NB4 (cell line): ENCODE measurements around the gene SLC4A2.

Experiments
- POLR2A ChIP-seq: IDR thresholded peaks from 2 replicates; pipeline ENCODE4 v1.6.1; 2011; ENCODE audit warnings: mild to moderate bottlenecking; ENCODE audit not compliant: insufficient read length; ENCODE audit errors: extremely low read depth
- TF ChIP-seq, protein P1 (sequence below): IDR thresholded peaks from one replicate; pipeline ENCODE4 v1.5.1; 2012; ENCODE audit warnings: low read depth, low read length
- TF ChIP-seq, protein P2 (sequence below): IDR thresholded peaks from 2 replicates; pipeline ENCODE4 v1.6.1; 2011; ENCODE audit warnings: low read depth, low read length

DNA sequence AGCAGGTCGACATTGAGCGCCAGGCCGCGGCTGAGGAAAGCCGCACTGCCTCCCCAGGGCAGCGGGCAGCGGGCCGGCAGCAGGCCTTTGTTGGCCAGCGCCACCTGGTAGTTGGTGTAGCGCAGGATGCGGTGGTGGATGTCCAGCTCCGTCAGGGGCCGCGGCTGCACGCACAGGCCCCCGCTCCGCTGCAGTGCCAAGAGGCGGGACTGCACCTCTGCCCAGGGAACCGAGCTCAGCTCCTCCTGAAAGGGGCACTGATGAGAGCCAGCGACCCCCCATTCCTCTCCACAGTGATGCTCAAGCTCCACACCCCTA lies 40.3 kb upstream of the SLC4A2 start:
- TF ChIP-seq, protein P1, sequence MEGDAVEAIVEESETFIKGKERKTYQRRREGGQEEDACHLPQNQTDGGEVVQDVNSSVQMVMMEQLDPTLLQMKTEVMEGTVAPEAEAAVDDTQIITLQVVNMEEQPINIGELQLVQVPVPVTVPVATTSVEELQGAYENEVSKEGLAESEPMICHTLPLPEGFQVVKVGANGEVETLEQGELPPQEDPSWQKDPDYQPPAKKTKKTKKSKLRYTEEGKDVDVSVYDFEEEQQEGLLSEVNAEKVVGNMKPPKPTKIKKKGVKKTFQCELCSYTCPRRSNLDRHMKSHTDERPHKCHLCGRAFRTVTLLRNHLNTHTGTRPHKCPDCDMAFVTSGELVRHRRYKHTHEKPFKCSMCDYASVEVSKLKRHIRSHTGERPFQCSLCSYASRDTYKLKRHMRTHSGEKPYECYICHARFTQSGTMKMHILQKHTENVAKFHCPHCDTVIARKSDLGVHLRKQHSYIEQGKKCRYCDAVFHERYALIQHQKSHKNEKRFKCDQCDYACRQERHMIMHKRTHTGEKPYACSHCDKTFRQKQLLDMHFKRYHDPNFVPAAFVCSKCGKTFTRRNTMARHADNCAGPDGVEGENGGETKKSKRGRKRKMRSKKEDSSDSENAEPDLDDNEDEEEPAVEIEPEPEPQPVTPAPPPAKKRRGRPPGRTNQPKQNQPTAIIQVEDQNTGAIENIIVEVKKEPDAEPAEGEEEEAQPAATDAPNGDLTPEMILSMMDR = no peak
- TF ChIP-seq POLR2A = no peak
- TF ChIP-seq, protein P2, sequence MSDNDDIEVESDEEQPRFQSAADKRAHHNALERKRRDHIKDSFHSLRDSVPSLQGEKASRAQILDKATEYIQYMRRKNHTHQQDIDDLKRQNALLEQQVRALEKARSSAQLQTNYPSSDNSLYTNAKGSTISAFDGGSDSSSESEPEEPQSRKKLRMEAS = no peak
